Hepatocyte (in vitro differentiated cells): ENCODE data around the gene HNF1A. TPM values are rescaled to one million over a fixed set of nuclear protein-coding genes. Genes with fewer than 3 reads are reported as not detected.

Experiments
- DNase-seq: peaks from one replicate; pipeline ENCODE4 v3.0.0-alpha.2; 2016; ENCODE audit warnings: low spot score
- H2AFZ ChIP-seq: fragments of 200-600 bp; sonication (generic); 2 replicates; pipeline ENCODE4 v1.6.0; 2016; ENCODE audit warnings: antibody characterized with exemption, mild to moderate bottlenecking
- H3K27ac ChIP-seq: fragments of 200-600 bp; sonication (generic); 2 replicates; pipeline ENCODE4 v1.5.1; 2016; ENCODE audit warnings: mild to moderate bottlenecking
- H3K27me3 ChIP-seq: fragments of 200-600 bp; sonication (generic); 2 replicates; pipeline ENCODE4 v1.6.1; 2016
- H3K36me3 ChIP-seq: fragments of 200-600 bp; sonication (generic); replicated peaks from 2 replicates; pipeline ENCODE4 v1.5.1; 2016; ENCODE audit warnings: low read depth; ENCODE audit not compliant: insufficient read depth
- H3K4me1 ChIP-seq: fragments of 200-600 bp; sonication (generic); 2 replicates; pipeline ENCODE4 v1.5.1; 2016; ENCODE audit warnings: mild to moderate bottlenecking, moderate library complexity; ENCODE audit not compliant: insufficient read depth
- H3K4me2 ChIP-seq: fragments of 200-600 bp; sonication (generic); 2 replicates; pipeline ENCODE4 v1.6.0; 2016
- H3K4me3 ChIP-seq: fragments of 200-600 bp; sonication (generic); 2 replicates; pipeline ENCODE4 v1.5.1; 2016; ENCODE audit warnings: mild to moderate bottlenecking
- H3K79me2 ChIP-seq: fragments of 200-600 bp; sonication (generic); 2 replicates; pipeline ENCODE4 v1.6.0; 2017; ENCODE audit warnings: mild to moderate bottlenecking
- H3K9me2 ChIP-seq: fragments of 200-600 bp; sonication (generic); replicated peaks from 2 replicates; pipeline ENCODE4 v1.6.0; 2017; ENCODE audit warnings: mild to moderate bottlenecking; ENCODE audit not compliant: insufficient read depth
- H3K9me3 ChIP-seq: fragments of 200-600 bp; sonication (generic); 2 replicates; pipeline ENCODE4 v1.5.1; 2016; ENCODE audit warnings: low read depth, mild to moderate bottlenecking
- H4K20me1 ChIP-seq: fragments of 200-600 bp; sonication (generic); 2 replicates; pipeline ENCODE4 v1.6.0; 2016; ENCODE audit warnings: mild to moderate bottlenecking; ENCODE audit not compliant: insufficient read depth, poor library complexity, severe bottlenecking
- CTCF ChIP-seq: fragments of 200-600 bp; sonication (generic); IDR thresholded peaks from 2 replicates; pipeline ENCODE4 v1.5.1; 2016; ENCODE audit warnings: antibody characterized with exemption, mild to moderate bottlenecking; ENCODE audit not compliant: poor library complexity
- EZH2 ChIP-seq: fragments of 200-600 bp; sonication (generic); IDR thresholded peaks from 2 replicates; pipeline ENCODE4 v1.6.1; 2016; ENCODE audit warnings: antibody characterized with exemption, mild to moderate bottlenecking, borderline replicate concordance
- EZH2phosphoT487 ChIP-seq: fragments of 200-600 bp; sonication (generic); IDR thresholded peaks from one replicate; pipeline ENCODE4 v1.6.1; 2018; ENCODE audit warnings: antibody characterized with exemption, mild to moderate bottlenecking, low read depth, moderate library complexity; ENCODE audit not compliant: unreplicated experiment, severe bottlenecking
- WGBS: methylation state at CpG from one replicate; pipeline ENCODE4 v1.1.6; 2016; ENCODE audit warnings: low lambda C conversion rate; ENCODE audit errors: missing lambda C conversion rate; 5-methylcytosine and 5-hydroxymethylcytosine counted together
- polyA plus RNA-seq: library from polyadenylated mRNA; unstranded; fragments of >200 nt; fragmentation: Nextera tagmentation; extraction: Ambion mirVana; gene quantifications from 2 replicates; pipeline ENCODE4 v1.2.1, GENCODE V29; 2016
- total RNA-seq: library from RNA; depleted of rRNA; stranded (reverse); fragments of >200 nt; gene quantifications from 2 replicates; pipeline ENCODE4 v1.2.3, GENCODE V29; 2014

The HNF1A gene
- total and polyA plus RNA-seq, 2 experiments from 2014 or later: 16.7 to 23.9 TPM

- Histone ChIP-seq H3K9me3 (no peaks in the 10 kb centered on the region), H3K9me2 (no peaks in the 10 kb centered on the region), H2AFZ (no peak overlapping the region), H3K27me3 (no peaks in the 10 kb centered on the region), H3K36me3 (no peaks in the 10 kb centered on the region), H4K20me1 (no peaks in the 10 kb centered on the region), H3K4me3 (no peak overlapping the region), H3K4me1 (peaks cover 4% of the 10 kb centered on the region), H3K27ac (no peak overlapping the region), H3K79me2 (peaks cover 12% of the 10 kb centered on the region), H3K4me2 (no peak overlapping the region)
- DNase-seq: no peak
- 95% methylated on average over 15 of the region's 15 CpGs for WGBS
- no peak for TF ChIP-seq CTCF
These were observed 39.7 kb downstream of the HNF1A start for GRCh38 chr12:121017966-121018491.

- 86% methylated on average over 2 of the region's 2 CpGs for WGBS
These were observed 40.7 kb downstream of the HNF1A start for GRCh38 chr12:121018860-121019617.

GRCh38 chr12:121021754-121022153 is 43.4 kb downstream of the HNF1A start:
- no peak overlapping the region for H3K27ac ChIP-seq
- H3K79me2 ChIP-seq: no peaks in the 10 kb centered on the region
- 97% methylated on average over 6 of the region's 6 CpGs for WGBS
- peaks cover 4% of the 10 kb centered on the region for H3K4me1 ChIP-seq
- no peaks in the 10 kb centered on the region for H3K9me2 ChIP-seq
- H4K20me1 ChIP-seq: no peaks in the 10 kb centered on the region
- H3K9me3 ChIP-seq: no peaks in the 10 kb centered on the region
- H3K4me3 ChIP-seq: no peak overlapping the region
- DNase-seq: no peak
- TF ChIP-seq EZH2 (no peak), EZH2phosphoT487 (no peak), CTCF (no peak)
- no peak overlapping the region for H3K4me2 ChIP-seq
- H3K36me3 ChIP-seq: no peaks in the 10 kb centered on the region
- no peaks in the 10 kb centered on the region for H3K27me3 ChIP-seq
- no peak overlapping the region for H2AFZ ChIP-seq

More at GRCh38 chr12:121018860-121019617, 40.7 kb downstream of the HNF1A start:
- no peak overlapping the region for H3K4me3 ChIP-seq
- DNase-seq: no peak
- H3K4me2 ChIP-seq: no peak overlapping the region
- no peaks in the 10 kb centered on the region for H3K9me3 ChIP-seq
- peaks cover 12% of the 10 kb centered on the region for H3K79me2 ChIP-seq
- peaks cover 4% of the 10 kb centered on the region for H3K4me1 ChIP-seq
- no peak for TF ChIP-seq EZH2phosphoT487
- no peak for TF ChIP-seq EZH2
- no peak for TF ChIP-seq CTCF
- H3K36me3 ChIP-seq: no peaks in the 10 kb centered on the region
- no peak overlapping the region for H2AFZ ChIP-seq
- H4K20me1 ChIP-seq: no peaks in the 10 kb centered on the region
- H3K27ac ChIP-seq: no peak overlapping the region
- H3K9me2 ChIP-seq: no peaks in the 10 kb centered on the region
- H3K27me3 ChIP-seq: no peaks in the 10 kb centered on the region
